DOHH2 (cell line): Measurements from ENCODE around the gene INTS6L.

Experiments
- CTCF ChIP-seq: fragments of 200-600 bp; sonication (generic); IDR thresholded peaks from one replicate; pipeline ENCODE4 v1.5.1; 2014; ENCODE audit warnings: antibody characterized with exemption, mild to moderate bottlenecking, low read depth, low read length; ENCODE audit not compliant: poor library complexity, severe bottlenecking
- EZH2phosphoT487 ChIP-seq: fragments of 200-600 bp; sonication (generic); IDR thresholded peaks from 2 replicates; pipeline ENCODE4 v1.6.1; 2017; ENCODE audit warnings: borderline replicate concordance, mild to moderate bottlenecking, antibody characterized with exemption, low read length, moderate library complexity, mixed read lengths

DNA sequence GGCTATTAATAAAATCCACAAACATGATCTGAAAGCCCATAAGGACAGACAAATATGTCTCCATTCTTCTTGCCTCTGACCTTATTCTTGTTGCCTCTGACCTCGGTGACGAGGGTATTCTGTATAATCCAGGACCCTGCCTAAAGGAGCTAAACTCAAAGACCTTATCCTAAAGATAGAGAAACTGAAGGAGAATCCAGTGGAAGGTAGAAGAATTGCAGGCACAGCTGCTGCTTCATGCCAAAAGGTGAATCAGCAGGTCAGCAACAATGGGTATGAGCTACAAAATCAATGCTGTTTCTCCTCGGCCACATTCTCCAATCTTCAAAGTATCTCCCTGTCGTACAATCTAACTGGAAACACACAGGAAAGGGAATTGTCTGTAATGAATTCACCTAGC, 71.4 kb downstream of the INTS6L start:
- TF ChIP-seq CTCF (no peak), EZH2phosphoT487 (no peak)
